ENCODE data around the gene CEP85L.
A peak's percentile ranks its signal among the peaks of the same experiment; 100 is the strongest.

The CEP85L gene

DNA sequence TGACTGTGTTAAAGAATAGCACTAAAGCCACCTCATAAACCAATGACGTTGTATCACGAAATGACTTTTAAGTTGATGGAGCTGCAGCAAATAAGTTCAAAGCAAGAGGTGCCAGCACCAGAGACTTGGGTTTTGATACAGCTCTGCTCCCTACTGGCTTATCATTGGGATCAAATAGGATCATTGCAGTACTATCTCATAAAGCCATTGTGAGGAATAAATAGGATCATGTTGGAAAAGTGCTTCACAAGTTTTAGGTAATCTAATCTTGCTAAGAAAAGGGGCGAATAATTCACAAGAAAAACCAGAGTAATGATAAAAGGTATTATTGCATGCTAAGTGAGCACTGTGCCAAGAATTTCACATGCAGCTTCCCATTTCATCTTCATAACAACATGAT lies 10.4 kb upstream of the CEP85L start:
- no peak overlapping the region for H3K4me3 ChIP-seq (ENCODE audit: low read depth, low read length)

DNA sequence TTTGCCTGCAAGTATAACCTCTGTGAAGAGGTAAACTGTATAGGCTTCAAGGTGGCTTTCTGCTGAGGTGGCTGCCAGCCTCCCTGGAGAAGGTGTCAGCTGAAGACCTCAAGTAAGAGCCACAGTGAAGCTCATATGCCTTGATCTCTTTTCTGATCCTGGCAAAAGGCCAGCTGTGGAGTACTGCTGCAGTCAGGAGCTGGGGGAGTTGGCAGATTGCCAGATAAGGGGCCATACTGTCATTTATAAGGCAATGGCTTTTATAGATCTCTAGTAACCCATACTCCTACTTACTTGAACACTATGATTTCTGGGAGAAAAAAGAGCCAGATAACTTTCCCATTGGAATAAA lies 8.8 kb upstream of the CEP85L start:
- H3K4me3 ChIP-seq (ENCODE audit: low read depth, low read length) = no peak overlapping the region

DNA sequence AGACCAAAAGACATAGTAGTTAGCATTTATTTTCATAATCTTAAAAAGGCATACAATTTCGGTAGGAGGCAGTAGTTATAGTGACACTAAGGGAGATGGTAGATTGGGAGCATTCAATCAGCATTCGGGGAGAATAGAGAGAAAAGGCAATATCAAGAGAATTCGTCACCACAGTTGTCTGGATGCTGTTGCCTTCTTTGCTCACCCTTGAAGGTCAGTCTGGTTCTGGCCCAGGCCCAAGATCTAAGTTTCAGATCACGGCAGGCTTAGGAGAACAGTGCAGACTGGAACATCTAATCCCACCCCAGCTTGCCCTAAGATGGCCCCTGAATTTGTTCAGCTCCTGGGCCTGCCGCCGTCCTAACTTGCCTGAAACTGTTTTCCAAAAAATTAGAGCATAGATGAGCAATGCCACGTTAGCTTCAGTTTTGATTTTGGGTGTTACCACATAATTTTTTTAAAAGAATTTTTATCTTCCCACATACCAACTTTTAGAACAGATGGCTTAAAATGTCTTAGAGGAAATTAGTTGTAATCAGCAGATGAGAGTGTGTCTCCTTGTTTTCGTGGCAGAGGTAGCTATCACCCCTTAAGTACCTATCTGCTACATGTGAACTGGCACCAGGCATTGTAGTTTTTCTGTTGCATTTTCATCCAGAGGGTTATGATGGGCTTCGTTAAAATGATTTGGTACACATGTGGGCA lies 8.3 kb upstream of the CEP85L start:
- H3K4me3 ChIP-seq (ENCODE audit: low read depth, low read length) = no peak overlapping the region

DNA sequence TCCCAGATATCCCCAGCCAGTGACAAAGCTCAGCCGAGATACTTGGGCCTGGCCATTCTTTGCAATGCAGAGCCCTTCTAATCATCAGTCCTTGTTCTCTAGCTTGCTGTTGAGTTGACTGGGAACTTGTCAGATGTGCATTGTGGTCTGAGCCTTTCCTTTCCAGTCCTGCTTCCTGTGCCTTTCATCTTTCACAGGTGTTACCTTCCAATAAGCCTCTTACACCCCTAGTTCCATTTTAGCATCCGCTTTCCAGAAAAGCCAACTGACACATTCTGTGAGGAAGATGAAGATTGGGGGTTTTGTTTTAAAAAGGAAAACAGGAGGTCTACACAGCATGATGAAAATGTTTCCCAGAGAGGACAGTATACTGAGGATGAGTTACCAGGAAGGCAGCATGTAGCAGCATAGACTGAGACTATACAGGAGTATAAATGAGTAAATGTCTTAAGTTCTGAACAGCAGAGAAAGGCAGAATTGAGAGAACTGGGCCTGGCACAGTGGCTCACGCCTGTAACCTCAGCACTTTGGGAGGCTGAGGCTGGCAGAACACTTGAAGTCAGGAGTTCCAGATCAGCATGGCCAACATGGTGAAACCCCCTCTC lies 5.6 kb upstream of the CEP85L start:
- H3K4me3 ChIP-seq (ENCODE audit: low read depth, low read length) = no peak overlapping the region

DNA sequence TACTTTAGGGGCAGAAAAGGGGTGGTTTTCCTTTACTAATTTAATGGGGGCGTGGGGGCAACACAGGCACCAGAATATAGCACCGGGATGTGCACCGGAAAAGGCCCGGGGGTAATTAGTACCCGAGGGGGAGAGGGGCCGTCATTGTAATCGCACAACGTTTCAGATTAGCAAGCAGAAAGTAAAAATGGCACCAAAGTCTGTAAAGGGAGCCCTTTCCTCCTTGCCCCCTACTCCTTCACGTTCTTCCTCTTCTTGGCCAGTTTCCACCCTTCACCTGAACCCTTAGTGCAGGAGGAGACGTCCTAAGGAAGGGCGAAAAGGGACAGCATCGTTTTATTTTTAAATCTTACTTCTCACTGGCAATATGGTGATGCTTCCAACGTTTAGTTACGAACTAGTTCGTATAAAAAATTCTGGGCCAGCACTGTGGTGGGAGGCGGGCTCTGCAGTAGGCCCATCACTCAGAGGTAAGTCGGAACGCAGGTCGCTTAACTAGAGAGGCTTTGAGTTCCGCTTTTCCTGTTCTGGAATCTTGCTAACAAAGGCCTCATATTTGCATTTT lies 742 bp upstream of the CEP85L start:
- peak overlapping the region; percentile 18 for H3K4me3 ChIP-seq (ENCODE audit: low read depth, low read length)

DNA sequence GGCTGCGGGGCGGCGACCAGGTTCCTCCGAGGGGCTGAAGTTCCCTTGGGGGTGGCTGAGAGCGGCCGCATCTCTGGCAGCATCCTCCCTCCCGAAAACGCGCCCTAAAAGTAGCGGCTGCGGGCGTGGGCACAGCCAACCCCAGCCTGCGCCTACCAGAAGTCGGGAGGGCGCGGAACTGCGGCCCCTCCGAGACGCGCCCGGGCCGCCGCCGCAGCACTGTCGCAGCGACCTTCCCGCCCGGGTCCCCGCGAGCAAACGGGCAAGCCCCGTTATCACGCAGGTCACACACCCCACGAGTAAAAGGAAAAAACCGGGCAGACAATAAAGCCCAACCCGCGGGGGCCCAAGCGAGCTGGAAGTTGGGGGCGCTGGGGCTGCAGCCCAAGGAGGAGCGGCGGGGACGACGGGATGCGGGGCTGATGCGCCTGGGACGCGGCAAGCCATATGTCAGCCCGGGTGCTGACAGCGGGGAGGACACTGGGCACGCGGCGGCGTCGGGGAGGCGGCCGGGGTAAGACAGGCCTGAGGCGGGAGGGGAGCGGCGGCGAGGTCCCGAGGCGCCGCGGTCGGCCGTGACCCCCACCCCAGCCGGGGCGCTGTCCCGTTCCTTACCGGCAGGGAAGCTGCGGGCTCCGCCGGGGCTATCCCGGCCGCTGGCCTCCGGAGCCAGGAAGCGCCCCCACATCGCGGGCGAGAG lies 659 bp downstream of the CEP85L start:
- H3K4me3 ChIP-seq (ENCODE audit: low read depth, low read length) = peak overlapping the region; percentile 77

DNA sequence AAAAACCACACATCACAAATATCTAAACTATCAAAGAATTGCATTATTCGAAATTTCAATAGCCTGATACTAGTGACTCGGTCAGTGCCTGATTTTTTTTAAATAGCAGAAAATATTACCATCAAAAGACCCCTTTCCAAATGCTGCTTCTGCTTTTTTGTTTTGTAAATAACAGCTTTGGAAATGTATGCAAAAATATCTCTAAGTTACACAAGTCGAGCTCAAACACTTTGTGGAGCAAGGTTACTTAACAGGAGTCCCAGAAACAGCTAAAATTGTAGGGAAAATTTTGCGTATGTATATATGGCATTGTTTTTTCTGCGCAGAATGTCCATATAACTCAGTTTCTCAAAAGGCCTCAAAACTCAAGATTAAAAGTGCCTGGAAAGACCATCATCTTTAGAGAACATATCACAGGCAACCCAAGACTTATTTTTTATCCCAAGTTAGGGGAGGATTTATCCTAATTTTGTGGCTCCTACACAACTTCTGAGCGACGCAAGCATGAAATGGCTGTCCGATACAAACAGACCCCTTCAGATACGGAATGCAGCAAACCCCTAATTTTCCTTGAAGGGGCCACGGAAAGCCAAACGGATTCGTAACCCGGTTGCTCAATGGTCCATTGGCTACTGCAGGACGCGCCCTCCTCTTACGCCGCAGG lies 1.3 kb downstream of the CEP85L start:
- H3K4me3 ChIP-seq (ENCODE audit: low read depth, low read length) = peak overlapping the region; percentile 77

DNA sequence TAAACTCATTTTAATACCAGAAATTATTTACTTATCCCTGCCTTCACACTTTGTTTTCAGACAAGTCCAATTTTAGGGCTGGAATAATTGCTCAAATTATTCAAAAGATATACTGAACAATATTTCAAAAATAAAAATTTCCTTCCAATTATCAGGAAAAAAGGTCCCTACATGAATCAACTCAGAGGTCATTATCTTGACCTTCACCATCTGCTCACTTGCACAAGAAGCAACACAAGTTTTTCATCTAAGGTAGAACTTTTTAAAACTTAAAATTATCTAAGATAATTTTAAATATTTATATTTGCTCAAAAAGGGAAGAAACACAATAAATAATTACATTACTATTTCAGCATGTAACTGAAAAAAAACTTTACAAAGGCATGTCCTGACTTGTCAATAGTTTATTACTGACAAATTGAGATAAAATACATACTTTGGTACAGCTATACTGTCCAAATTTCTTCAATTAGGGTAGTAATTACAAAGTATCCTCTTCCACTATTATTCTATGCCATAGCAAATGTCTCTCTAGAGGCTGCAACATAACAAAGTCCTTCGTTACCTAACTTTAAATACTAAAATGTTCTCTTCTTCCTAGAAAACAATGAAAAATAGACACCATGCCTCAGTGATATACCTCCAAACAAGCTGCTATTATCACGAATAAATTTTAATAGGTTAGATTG lies 2.4 kb downstream of the CEP85L start:
- no peak overlapping the region for H3K4me3 ChIP-seq (ENCODE audit: low read depth, low read length)

DNA sequence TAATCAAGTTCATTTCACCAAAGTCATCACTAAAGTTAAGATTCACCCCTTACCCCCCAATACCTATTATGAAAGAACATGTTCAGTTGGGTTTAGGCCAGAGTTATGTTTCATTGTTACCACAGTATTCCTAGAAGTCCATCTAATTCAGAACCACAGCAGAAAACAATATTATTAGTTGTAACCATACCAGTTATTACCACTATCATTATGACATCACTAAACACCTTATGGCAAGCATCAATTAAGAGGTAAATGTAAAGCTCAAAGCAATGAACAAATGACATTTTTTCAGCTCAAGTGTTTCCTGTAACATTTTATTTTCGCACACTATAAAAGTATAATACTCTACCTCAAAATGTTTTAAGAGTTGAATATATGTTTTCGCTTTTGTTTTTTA lies 4.4 kb downstream of the CEP85L start:
- H3K4me3 ChIP-seq (ENCODE audit: low read depth, low read length) = no peak overlapping the region

DNA sequence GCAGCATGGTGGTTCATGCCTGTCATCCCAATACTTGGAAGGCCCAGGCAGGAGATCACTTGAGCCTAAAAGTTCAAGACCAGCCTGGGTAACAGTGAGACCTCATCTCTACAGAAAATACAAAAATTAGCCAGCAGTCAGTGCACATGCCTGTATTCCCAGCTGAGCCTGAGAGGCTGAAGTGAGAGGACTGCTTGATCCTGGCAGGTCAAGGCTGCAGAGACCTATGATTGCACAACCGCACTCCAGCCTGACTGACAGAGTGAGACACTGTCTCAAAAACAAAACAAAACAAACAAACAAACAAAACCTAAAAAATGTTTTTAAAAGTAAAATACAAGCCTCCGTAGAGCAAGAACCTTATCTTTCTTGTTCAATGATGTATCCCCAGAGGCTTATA lies 6.0 kb downstream of the CEP85L start:
- no peak overlapping the region for H3K4me3 ChIP-seq (ENCODE audit: low read depth, low read length)

DNA sequence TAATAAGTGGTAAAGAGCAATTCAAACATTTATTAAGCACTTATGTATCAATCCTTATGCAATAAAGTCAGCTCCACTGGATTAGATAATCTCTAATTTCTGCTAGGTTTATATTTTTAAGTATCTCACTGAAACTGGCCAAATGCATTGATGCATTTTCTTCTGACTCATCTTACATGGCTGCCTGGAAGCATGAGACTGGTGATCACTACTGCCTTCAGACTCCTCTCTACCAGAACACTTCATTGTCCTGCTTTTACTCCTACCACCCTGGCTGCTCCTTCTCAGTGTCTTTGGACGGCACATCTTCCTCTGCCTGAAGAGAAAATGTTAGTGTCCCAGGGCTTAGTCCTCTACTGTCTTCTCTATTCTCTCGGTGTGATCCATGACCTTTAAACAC lies 7.4 kb downstream of the CEP85L start:
- H3K4me3 ChIP-seq (ENCODE audit: low read depth, low read length) = no peak overlapping the region

DNA sequence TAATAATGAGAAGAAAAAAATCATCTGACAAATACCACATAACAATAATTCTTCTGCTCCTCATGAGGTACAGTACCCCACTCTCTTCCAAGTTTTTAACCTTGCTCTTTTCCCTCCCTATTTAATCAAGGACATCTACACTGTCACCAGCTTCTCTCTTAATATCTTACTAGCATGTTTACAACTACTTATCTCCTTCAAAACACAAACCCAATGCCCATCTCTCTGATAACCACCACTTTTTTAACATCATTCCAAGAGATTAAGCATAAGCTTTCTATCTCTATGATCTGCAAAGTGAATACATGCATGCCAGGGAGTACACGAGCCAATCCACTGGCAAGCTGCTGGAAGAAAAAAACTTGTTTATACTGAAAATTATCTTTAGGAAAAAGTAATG lies 10.3 kb downstream of the CEP85L start:
- H3K4me3 ChIP-seq (ENCODE audit: low read depth, low read length) = no peak overlapping the region

DNA sequence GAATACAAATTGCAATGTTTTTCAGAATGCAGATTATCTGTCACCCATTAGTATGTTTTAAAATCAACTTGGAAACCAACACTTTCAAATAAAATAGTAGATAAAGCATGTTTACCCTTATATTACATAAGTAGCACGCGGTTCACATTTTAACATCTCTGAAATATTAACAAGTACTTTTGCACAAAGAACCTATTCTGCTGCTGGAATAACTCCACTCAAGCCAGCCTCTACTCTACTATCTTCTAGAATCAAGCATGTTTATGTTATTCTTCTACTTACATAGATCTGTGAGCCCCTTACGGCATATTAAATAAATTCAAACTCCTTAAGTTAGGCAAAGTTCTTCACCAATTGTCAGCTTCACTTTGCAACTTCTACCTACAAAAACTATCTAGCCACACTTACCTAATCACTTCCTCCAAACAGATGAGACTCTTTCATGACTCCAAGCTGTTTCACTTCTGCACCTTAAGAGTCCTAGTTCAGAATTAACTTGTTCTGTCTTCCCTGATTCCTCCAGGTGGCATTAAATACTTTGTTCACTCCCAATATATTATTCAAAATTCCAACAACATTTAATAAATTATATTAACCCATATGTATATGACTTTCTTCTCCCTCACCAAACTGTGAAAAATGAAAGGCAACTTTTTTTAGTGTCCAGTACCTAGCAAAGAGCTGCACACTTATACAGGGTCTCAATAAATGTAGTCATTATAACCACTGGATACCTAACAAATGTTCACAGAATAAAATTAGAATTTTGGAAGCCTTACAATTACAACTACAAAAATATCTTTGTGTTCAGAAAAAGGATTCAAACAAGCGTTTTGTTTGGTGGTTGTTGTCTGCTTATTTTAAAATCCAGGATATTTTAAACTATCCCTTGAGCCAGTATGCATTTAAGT lies 12.1 kb downstream of the CEP85L start:
- H3K4me3 ChIP-seq (ENCODE audit: low read depth, low read length) = no peak overlapping the region

DNA sequence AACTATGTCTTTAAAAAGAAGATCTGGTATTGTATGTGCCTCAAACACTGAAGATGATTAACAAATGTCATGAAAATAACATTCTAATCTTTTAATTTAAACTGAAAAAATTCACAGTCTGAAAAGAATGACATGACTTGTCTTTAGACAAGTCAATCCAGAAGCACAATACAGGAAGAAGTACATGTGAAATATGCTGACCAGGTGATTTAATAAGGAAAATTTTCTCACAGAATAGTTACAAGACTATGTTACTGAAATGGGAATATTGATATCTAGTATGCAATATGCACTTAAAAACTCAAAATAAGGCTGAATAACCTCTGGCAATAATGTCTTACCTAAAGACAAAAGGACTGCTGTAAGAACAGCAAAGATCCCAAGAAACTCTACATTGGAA lies 13.1 kb downstream of the CEP85L start:
- no peak overlapping the region for H3K4me3 ChIP-seq (ENCODE audit: low read depth, low read length)

DNA sequence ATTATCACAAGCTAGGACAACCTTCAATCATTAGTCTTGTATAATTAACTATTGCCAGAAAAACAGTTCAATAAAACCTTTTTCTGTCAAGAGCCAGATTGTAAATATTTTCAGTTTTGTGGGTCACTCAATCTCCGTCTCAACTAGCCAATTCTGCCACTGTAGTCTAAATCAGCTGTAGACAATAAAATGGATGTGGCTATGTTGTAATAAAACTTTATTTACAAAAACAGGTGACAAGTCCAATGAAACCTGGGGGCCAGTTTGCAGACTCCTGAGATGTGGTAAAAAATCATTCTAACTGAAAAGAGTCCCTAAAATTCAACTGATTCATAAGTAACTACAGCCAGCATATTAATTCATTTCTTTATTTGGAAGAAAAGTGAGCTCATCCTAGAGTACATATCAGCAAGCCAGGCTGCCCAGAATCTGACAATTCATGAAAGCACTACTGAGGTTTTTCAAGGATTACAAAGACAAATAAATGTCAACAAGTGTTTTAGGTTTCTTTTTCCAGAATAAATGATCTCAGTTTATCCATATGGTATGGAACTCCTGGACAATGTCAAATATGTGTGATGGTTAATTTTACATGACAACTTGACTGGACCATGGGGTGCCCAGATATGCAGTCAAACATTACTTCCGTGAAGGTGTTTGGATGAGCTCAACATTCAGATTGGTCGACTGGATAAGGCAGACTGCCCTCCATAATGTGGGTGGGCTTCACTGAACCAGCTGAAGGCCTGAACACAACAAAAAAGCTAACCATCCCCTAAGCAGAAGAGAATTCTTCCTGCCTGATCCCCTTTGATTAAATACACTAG lies 15.3 kb downstream of the CEP85L start:
- no peak overlapping the region for H3K4me3 ChIP-seq (ENCODE audit: low read depth, low read length)

DNA sequence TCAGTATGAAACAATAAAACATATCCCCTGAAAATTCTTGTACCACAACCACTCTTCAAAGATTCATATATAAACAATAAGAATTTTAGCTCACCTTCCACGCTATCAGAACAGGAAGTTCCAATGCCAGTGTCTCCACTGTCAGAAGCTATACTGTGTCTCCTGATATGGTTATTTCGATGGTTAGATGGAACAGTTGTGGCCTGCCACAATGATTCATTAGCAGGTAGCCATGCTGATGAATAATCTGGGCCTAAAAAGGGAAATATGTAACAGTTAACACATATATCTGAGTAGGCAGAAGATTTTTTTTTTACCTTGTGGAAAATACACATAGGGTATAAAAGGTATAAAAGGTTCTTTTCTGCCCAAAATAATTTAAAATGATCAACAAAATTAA lies 19.0 kb downstream of the CEP85L start:
- H3K4me3 ChIP-seq (ENCODE audit: low read depth, low read length) = no peak overlapping the region

DNA sequence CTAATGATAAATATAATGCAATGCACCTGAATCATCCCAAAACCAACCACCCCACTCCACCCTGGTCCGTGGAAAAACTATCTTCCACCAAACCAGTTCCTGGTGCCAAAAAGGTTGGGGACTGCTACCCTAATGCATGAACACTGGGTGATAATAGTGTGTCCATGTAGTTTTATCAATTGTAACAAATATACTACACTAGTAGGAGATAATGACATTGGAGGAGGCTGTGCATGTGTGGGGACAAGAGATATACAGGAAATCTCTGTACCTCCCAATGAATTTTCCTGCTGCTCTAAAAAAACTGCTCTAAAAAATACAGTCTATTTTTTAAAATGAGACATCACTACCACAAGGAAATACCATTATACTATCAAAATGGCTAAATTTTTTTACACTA lies 20.5 kb downstream of the CEP85L start:
- H3K4me3 ChIP-seq (ENCODE audit: low read depth, low read length) = no peak overlapping the region

DNA sequence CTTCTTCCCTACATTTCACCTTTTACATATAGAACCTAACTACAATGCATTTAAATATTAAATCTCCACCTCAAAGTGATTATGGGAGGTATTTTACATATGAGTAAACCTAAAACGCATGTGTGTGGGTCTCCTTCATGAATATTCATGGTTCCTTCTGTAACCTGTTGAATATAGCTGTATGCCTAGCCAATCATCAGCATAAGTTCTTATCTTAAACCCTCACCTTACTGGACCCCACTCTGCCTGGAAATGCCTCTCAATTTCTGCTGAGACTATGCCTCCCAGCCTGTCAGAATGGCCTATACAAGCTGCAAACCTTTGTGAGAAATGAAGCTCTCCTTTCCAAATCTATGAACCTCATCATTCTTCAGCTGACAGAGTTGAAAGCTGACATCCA lies 21.3 kb downstream of the CEP85L start:
- H3K4me3 ChIP-seq (ENCODE audit: low read depth, low read length) = no peak overlapping the region

DNA sequence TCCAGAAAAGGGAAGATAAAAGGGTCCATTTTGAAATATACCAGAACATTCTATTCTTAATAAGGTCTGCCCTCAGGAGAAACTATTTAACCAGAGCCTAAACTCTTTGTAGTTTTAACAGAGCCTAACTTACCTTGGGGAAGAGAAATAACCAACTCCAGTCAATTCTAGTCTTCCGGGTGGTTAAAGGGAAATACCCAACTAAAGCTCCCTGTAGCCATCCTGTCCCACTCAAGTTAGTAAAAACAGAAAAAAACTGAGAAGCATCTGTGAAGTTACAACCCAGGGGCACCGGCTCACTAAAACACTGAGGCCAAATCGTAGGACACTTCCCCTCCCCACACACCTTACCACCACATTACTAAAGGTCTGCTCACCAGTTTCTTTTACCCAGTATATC lies 23.7 kb downstream of the CEP85L start:
- no peak overlapping the region for H3K4me3 ChIP-seq (ENCODE audit: low read depth, low read length)
